NT2/D1 (cell line): ENCODE measurements around the gene CTTNBP2.

Experiments
- SUZ12 ChIP-seq: IDR thresholded peaks from 2 replicates; pipeline ENCODE4 v1.6.1; 2011; ENCODE audit not compliant: insufficient read length, insufficient read depth; ENCODE audit errors: extremely low read depth
- YY1 ChIP-seq: IDR thresholded peaks from 2 replicates; pipeline ENCODE4 v1.6.1; 2011; ENCODE audit not compliant: insufficient read length, insufficient read depth
- ZNF274 ChIP-seq: IDR thresholded peaks from 2 replicates; pipeline ENCODE4 v1.6.1; 2011; ENCODE audit warnings: mild to moderate bottlenecking, low read depth, low read length

- no peak for TF ChIP-seq YY1
- no peak for TF ChIP-seq SUZ12
- no peak for TF ChIP-seq ZNF274
Observed at GRCh38 chr7:117810642-117811512, 62.4 kb downstream of the CTTNBP2 start.
